Uterus (tissue), 2 donors: ENCODE measurements around the gene TM9SF2.

ENCODE experiments used
- POLR2A ChIP-seq, 2 donors: fragments of 450-650 bp; IDR thresholded peaks; one replicate each; pipeline ENCODE4 v1.6.1; 2016; ENCODE audit warnings: antibody characterized with exemption in 2 of 2, mild to moderate bottlenecking in 1 of 2, moderate library complexity in 1 of 2
- TF ChIP-seq, protein P1 (sequence below), 4 experiments: fragments of 200-600 bp in 2 of 4; fragments of 450-650 bp in 2 of 4; sonication (generic) in 2 of 4; IDR thresholded peaks; one replicate each; pipeline ENCODE4 v1.5.1; 2016 to 2019; ENCODE audit warnings: antibody characterized with exemption in 4 of 4, mild to moderate bottlenecking in 2 of 4, moderate library complexity in 1 of 4

DNA sequence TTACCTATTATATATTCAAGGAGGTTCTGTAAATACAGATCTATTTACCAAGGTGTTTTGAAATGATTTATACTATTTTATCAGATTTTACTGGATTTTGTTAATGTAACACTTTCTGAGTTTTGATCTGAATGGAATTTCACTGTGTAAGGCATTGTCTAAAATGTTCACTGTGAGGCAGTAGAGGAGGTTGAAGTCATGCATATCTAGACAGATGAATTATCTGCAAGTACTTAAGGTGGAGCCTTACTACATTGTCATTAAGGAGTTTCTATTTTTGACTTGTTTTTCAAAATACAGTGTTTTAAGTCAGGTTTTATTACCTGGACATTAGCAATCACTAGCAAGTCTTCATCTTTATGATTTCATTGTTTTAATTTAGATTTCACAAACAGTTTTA lies 62.1 kb downstream of the TM9SF2 start:
- TF ChIP-seq, protein P1, sequence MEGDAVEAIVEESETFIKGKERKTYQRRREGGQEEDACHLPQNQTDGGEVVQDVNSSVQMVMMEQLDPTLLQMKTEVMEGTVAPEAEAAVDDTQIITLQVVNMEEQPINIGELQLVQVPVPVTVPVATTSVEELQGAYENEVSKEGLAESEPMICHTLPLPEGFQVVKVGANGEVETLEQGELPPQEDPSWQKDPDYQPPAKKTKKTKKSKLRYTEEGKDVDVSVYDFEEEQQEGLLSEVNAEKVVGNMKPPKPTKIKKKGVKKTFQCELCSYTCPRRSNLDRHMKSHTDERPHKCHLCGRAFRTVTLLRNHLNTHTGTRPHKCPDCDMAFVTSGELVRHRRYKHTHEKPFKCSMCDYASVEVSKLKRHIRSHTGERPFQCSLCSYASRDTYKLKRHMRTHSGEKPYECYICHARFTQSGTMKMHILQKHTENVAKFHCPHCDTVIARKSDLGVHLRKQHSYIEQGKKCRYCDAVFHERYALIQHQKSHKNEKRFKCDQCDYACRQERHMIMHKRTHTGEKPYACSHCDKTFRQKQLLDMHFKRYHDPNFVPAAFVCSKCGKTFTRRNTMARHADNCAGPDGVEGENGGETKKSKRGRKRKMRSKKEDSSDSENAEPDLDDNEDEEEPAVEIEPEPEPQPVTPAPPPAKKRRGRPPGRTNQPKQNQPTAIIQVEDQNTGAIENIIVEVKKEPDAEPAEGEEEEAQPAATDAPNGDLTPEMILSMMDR (IDR thresholded peaks at IDR 0.05), result no peak
- TF ChIP-seq POLR2A (IDR thresholded peaks at IDR 0.05), result no peak
